HCT116 (cell line): ENCODE results near the gene KLHDC4. TPM values are rescaled to one million over a fixed set of nuclear protein-coding genes. Genes with fewer than 3 reads are reported as not detected.

Source experiments
- ATAC-seq: fragments of 200-7000 bp; cut with Tn5 transposase; 2 replicates; pipeline ENCODE4 v1.9.1; 2020; ENCODE audit warnings: mild to moderate bottlenecking, moderate library complexity
- BruUV-seq: library from RNA; stranded (reverse); fragments of 400-500 nt; replicated peaks from 2 replicates; lab custom pipeline; 2021; lab: Mats Ljungman, UMichigan
- CTCF ChIA-PET: fragments of 300-600 bp; sonication (Branson Sonifier 250); formaldehyde crosslinking; loops from one replicate; lab custom pipeline; 2021; ENCODE audit warnings: antibody characterized with exemption; lab: Charles Lee
- POLR2A ChIA-PET: fragments of 300-600, 350-600 bp; sonication (Branson Sonifier 250); formaldehyde crosslinking; loops from one replicate; lab custom pipeline; 2021; ENCODE audit warnings: antibody characterized with exemption; lab: Charles Lee
- RAD21 ChIA-PET, 2 experiments: fragments of 300-600 bp; sonication (Branson Sonifier 250); formaldehyde crosslinking; loops; one replicate each; lab custom pipeline; 2023; ENCODE audit warnings: low total read pairs in 2 of 2; ENCODE audit not compliant: uncharacterized antibody in 2 of 2, unreplicated experiment in 2 of 2, low non-redundant PET in 1 of 2; lab: Charles Lee
- DNase-seq: peaks from one replicate; pipeline ENCODE4 v3.0.0-alpha.2; 2010; ENCODE audit warnings: low read depth, low spot score
- H2AFZ ChIP-seq: fragments of 200-600 bp; shearing (Covaris generic), sonication (generic); 2 replicates; pipeline ENCODE4 v1.6.1; 2017; ENCODE audit warnings: low read depth, mixed run types, mixed read lengths, antibody characterized with exemption, low read length; ENCODE audit not compliant: poor library complexity, severe bottlenecking
- H3K27ac ChIP-seq: 2 replicates; pipeline ENCODE4 v1.5.1; 2012; ENCODE audit warnings: low read depth, low read length
- H3K27me3 ChIP-seq: fragments of 200-600 bp; sonication (generic); 2 replicates; pipeline ENCODE4 v1.6.1; 2016; ENCODE audit warnings: mixed run types, low read length, mixed read lengths; ENCODE audit not compliant: insufficient read depth
- H3K36me3 ChIP-seq, 2 experiments: fragments of 200-500 bp in 1 of 2; fragments of 200-600 bp in 1 of 2; sonication (Bioruptor generic) in 1 of 2; sonication (generic) in 1 of 2; 2 replicates each; pipeline versions ENCODE4 v1.5.1 to v1.6.1; 2014 to 2016; ENCODE audit warnings: low read length in 2 of 2, inconsistent platforms in 1 of 2, mixed read lengths in 1 of 2, mixed run types in 1 of 2; ENCODE audit not compliant: insufficient read depth in 2 of 2, control insufficient read depth in 1 of 2
- H3K4me1 ChIP-seq, 2 experiments: fragments of 200-600 bp in 1 of 2; sonication (generic) in 1 of 2; 2 replicates each; pipeline versions ENCODE4 v1.5.1 to v1.6.1; 2012 to 2017; ENCODE audit warnings: low read length in 2 of 2, inconsistent platforms in 1 of 2, mild to moderate bottlenecking in 1 of 2, mixed read lengths in 1 of 2, mixed run types in 1 of 2, moderate library complexity in 1 of 2; ENCODE audit not compliant: insufficient read depth in 2 of 2, control insufficient read depth in 1 of 2
- H3K4me2 ChIP-seq: fragments of 200-600 bp; sonication (generic); 2 replicates; pipeline ENCODE4 v1.6.1; 2017; ENCODE audit warnings: mixed run types, low read length, mixed read lengths
- H3K4me3 ChIP-seq, 2 experiments: fragments of 200-600 bp in 1 of 2; sonication (generic) in 1 of 2; replicated peaks in 1 of 2; 2 replicates each; pipeline ENCODE4 v1.5.1; 2011 to 2016; ENCODE audit warnings: low read length in 2 of 2, control low read depth in 1 of 2, low read depth in 1 of 2, mild to moderate bottlenecking in 1 of 2, mixed read lengths in 1 of 2, mixed run types in 1 of 2
- H3K79me2 ChIP-seq: fragments of 200-600 bp; sonication (generic); 2 replicates; pipeline ENCODE4 v1.6.1; 2017; ENCODE audit warnings: mild to moderate bottlenecking, mixed run types, low read length, moderate library complexity, mixed read lengths; ENCODE audit not compliant: insufficient read depth
- H3K9ac ChIP-seq: fragments of 200-600 bp; sonication (generic); 2 replicates; pipeline ENCODE4 v1.6.1; 2016; ENCODE audit warnings: low read length, mixed read lengths
- H3K9me2 ChIP-seq: fragments of 200-600 bp; sonication (generic), shearing (Covaris generic); 2 replicates; pipeline ENCODE4 v1.6.1; 2017; ENCODE audit warnings: mixed run types, mild to moderate bottlenecking, moderate library complexity; ENCODE audit not compliant: insufficient read depth
- H3K9me3 ChIP-seq, 2 experiments: fragments of 200-500 bp in 1 of 2; fragments of 200-600 bp in 1 of 2; sonication (Bioruptor generic) in 1 of 2; sonication (generic) in 1 of 2; 2 replicates each; pipeline ENCODE4 v1.6.1; 2014 to 2017; ENCODE audit warnings: low read length in 2 of 2, mixed read lengths in 2 of 2, inconsistent platforms in 1 of 2, low read depth in 1 of 2, mild to moderate bottlenecking in 1 of 2, mixed run types in 1 of 2, moderate library complexity in 1 of 2; ENCODE audit not compliant: control insufficient read depth in 1 of 2, insufficient read depth in 1 of 2
- H4K20me1 ChIP-seq: fragments of 200-600 bp; sonication (generic), shearing (Covaris generic); 2 replicates; pipeline ENCODE4 v1.6.1; 2017; ENCODE audit warnings: mixed run types, mild to moderate bottlenecking, moderate library complexity; ENCODE audit not compliant: insufficient read depth
- ATF3 ChIP-seq: IDR thresholded peaks from 2 replicates; pipeline ENCODE4 v1.6.1; 2012
- CBX3 ChIP-seq: IDR thresholded peaks from 2 replicates; pipeline ENCODE4 v1.6.1; 2012; ENCODE audit warnings: low read depth
- CEBPB ChIP-seq: IDR thresholded peaks from 2 replicates; pipeline ENCODE4 v1.6.1; 2012; ENCODE audit warnings: low read depth
- CTCF ChIP-seq, 3 experiments: fragments of 200-600 bp in 1 of 3; sonication (generic) in 1 of 3; IDR thresholded peaks in 2 of 3; conservative IDR thresholded peaks in 1 of 3; 2 replicates each; pipeline ENCODE4 v1.5.1; 2012 to 2017; ENCODE audit warnings: low read depth in 2 of 3, low read length in 2 of 3, antibody characterized with exemption in 1 of 3, borderline replicate concordance in 1 of 3, control low read depth in 1 of 3, mild to moderate bottlenecking in 1 of 3, mixed read lengths in 1 of 3, mixed run types in 1 of 3, moderate library complexity in 1 of 3; ENCODE audit not compliant: insufficient read depth in 1 of 3
- EGR1 ChIP-seq: IDR thresholded peaks from 2 replicates; pipeline ENCODE4 v1.6.1; 2012; ENCODE audit warnings: low read depth
- ELF1 ChIP-seq: IDR thresholded peaks from 2 replicates; pipeline ENCODE4 v1.6.1; 2012; ENCODE audit warnings: low read depth, borderline replicate concordance
- EZH2 ChIP-seq: fragments of 200-600 bp; sonication (generic); IDR thresholded peaks from 2 replicates; pipeline ENCODE4 v1.6.1; 2017; ENCODE audit warnings: antibody characterized with exemption, mixed run types
- FOSL1 ChIP-seq: IDR thresholded peaks from 2 replicates; pipeline ENCODE4 v1.6.1; 2012; ENCODE audit warnings: low read depth
- JUND ChIP-seq: IDR thresholded peaks from 2 replicates; pipeline ENCODE4 v1.6.1; 2012
- MAX ChIP-seq: IDR thresholded peaks from 2 replicates; pipeline ENCODE4 v1.6.1; 2012
- POLR2AphosphoS5 ChIP-seq: IDR thresholded peaks from 2 replicates; pipeline ENCODE4 v1.6.1; 2011; ENCODE audit warnings: mild to moderate bottlenecking, low read depth, low read length, moderate library complexity
- RAD21 ChIP-seq: IDR thresholded peaks from 2 replicates; pipeline ENCODE4 v1.6.1; 2012; ENCODE audit warnings: low read depth, mild to moderate bottlenecking
- REST ChIP-seq: IDR thresholded peaks from 2 replicates; pipeline ENCODE4 v1.6.1; 2012; ENCODE audit warnings: low read depth
- SIN3A ChIP-seq: IDR thresholded peaks from 2 replicates; pipeline ENCODE4 v1.6.1; 2012; ENCODE audit warnings: low read depth
- SP1 ChIP-seq: IDR thresholded peaks from 2 replicates; pipeline ENCODE4 v1.6.1; 2012; ENCODE audit warnings: low read depth
- SRF ChIP-seq: IDR thresholded peaks from 2 replicates; pipeline ENCODE4 v1.6.1; 2012; ENCODE audit warnings: low read depth
- TCF7L2 ChIP-seq: IDR thresholded peaks from 2 replicates; pipeline ENCODE4 v1.7.0; 2011; ENCODE audit warnings: borderline replicate concordance, inconsistent platforms; ENCODE audit not compliant: insufficient read depth, insufficient read length; ENCODE audit errors: extremely low read depth
- ZBTB33 ChIP-seq: IDR thresholded peaks from 2 replicates; pipeline ENCODE4 v1.6.1; 2011; ENCODE audit warnings: mild to moderate bottlenecking, low read length, moderate library complexity; ENCODE audit not compliant: insufficient replicate concordance; ENCODE audit errors: extremely low read depth
- ZFX ChIP-seq: fragments of 450-650 bp; IDR thresholded peaks from 2 replicates; pipeline ENCODE4 v1.6.1; 2017
- ZNF274 ChIP-seq: fragments of 200-500 bp; sonication (Bioruptor generic); IDR thresholded peaks from 2 replicates; pipeline ENCODE4 v1.6.1; 2014; ENCODE audit warnings: mild to moderate bottlenecking, low read depth, low read length, inconsistent platforms
- intact Hi-C: fragments of 100-400 bp; cut with micrococcal nuclease; formaldehyde crosslinking; loops from 2 replicates; pipeline ENCODE4 v1.10.0; 2022
- total RNA-seq: library from RNA; stranded (reverse); gene quantifications from one replicate; pipeline ENCODE4 v1.2.1, GENCODE V29; 2021; ENCODE audit not compliant: unreplicated experiment

KLHDC4 gene
- total RNA-seq, 1 experiment from 2014 or later = 107 TPM

- CTCF ChIA-PET = interaction anchor here (0.9 to 2.8 kb wide), 5 partner anchors 9 to 65 kb away, joined by 4 to 17 read pairs (median 7); no protein-coding TSS in a partner anchor
- H3K27me3 ChIP-seq = no peaks in the 10 kb centered on the region
- no peak for TF ChIP-seq FOSL1
- TF ChIP-seq POLR2AphosphoS5 = peak; percentile 64; the same call in 1 of the 2 replicates
- TF ChIP-seq EGR1 = no peak
- no peak for TF ChIP-seq ELF1
- no peak for TF ChIP-seq SRF
- 0 out of 2 replicates have a peak, but pooled peaks have one; percentile 53 for TF ChIP-seq ZFX
- no peak for TF ChIP-seq ZBTB33
- no peak for TF ChIP-seq ZNF274
- no peak for TF ChIP-seq MAX
- TF ChIP-seq CBX3 = no peak
- no peak for TF ChIP-seq CTCF (IDR thresholded peaks at IDR 0.05 in 2 of 3, conservative IDR thresholded peaks at IDR 0.05 in 1 of 3; ENCODE audit: borderline replicate concordance in 1 of 3, insufficient read depth in 1 of 3, low read depth in 2 of 3, low read length in 2 of 3)
- no peak for TF ChIP-seq SIN3A
- no peak for TF ChIP-seq SP1
- no peak for TF ChIP-seq CEBPB
- peak; percentile 76 for TF ChIP-seq TCF7L2
- no peak for TF ChIP-seq EZH2
- TF ChIP-seq JUND = no peak
- TF ChIP-seq RAD21 = no peak
- TF ChIP-seq ATF3 = no peak
- no peak for TF ChIP-seq REST
- H3K4me3 ChIP-seq = peak overlapping the region; percentile 51 to 66
- peak overlapping the region; percentile 77 for H2AFZ ChIP-seq
- no peaks in the 10 kb centered on the region for H3K9me2 ChIP-seq
- H3K4me1 ChIP-seq = peaks cover 21 to 23% of the 10 kb centered on the region in 2 experiments
- POLR2A ChIA-PET = interaction anchor here (0.9 to 3.0 kb wide), 16 partner anchors 9 to 235 kb away, joined by 3 to 19 read pairs (median 6); partner anchors contain the start of gene SLC7A5
- peak; percentile 32 for ATAC-seq
- H3K4me2 ChIP-seq = peak overlapping the region; percentile 70
- peak overlapping the region; percentile 41 for H3K9ac ChIP-seq
- peak; percentile 16 for DNase-seq
- peak overlapping the region; percentile 71 for H3K27ac ChIP-seq
- intact Hi-C loops = loop anchor here (2.0 kb wide), 2 partner anchors 27 to 45 kb away; no protein-coding TSS in a partner anchor
- BruUV-seq = no TSS peak
- H4K20me1 ChIP-seq = no peaks in the 10 kb centered on the region
- no peaks in the 10 kb centered on the region for H3K79me2 ChIP-seq
- H3K9me3 ChIP-seq = no peaks in the 10 kb centered on the region
- H3K36me3 ChIP-seq = no peaks in the 10 kb centered on the region
- RAD21 ChIA-PET = interaction anchor here (0.6 to 1.8 kb wide), 2 partner anchors 27 to 67 kb away, joined by 6 to 9 read pairs; no protein-coding TSS in a partner anchor
These were observed 40.5 kb upstream of the KLHDC4 start for GRCh38 chr16:87806261-87806640.
